Stimulated activated CD4-positive, alpha-beta T cell treated with anti-CD3 and anti-CD28 coated beads, TNF-alpha, amount 100 ng/mL, for 24 hours (primary cell): ENCODE data around the gene MINDY3.
A peak's percentile ranks its signal among the peaks of the same experiment; 100 is the strongest.
"Not testable (repeated sequence)": the region's sequence is repeated elsewhere in the genome, so short reads cannot be mapped to it uniquely, and the experiment has no call there.

Experiments
- DNase-seq, 3 experiments: peaks; one replicate each; pipeline ENCODE4 v3.0.0-alpha.2; 2020; ENCODE audit warnings: low read depth in 3 of 3

The MINDY3 gene

GRCh38 chr10:15780353-15781135, 79.8 kb downstream of the MINDY3 start:
- no peak for DNase-seq

DNA sequence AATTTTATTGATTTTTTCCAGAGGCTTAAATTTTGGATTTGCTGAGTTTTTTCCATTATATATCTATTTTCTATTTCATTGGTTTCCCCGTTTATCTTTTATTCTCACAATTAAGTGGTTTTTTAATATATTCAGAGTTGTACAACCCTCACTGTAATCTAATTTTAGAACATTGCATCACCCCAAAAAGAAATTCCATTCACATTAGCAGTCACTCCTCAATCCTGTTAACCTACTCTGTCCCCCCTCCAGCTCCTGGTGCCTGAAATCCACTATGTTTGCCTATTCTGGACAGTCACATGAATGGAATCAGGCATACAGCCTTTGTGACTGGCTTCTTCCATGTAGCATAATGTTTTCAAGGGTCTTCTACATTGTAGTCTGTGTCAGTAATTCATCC, 84.8 kb downstream of the MINDY3 start:
- no peak for DNase-seq

DNA sequence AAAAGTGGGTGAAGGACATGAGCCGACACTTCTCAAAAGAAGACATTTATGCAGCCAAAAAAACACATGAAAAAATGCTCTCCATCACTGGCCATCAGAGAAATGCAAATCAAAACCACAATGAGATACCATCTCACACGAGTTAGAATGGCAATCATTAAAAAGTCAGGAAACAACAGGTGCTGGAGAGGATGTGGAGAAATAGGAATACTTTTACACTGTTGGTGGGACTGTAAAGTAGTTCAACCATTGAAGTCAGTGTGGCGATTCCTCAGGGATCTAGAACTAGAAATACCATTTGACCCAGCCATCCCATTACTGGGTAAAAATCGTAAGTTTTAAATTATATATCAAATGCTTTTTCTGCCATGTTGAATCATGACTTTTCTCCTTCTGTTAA, 85.8 kb downstream of the MINDY3 start:
- not testable (repeated sequence) for DNase-seq

GRCh38 chr10:15764892-15765454, 95.3 kb downstream of the MINDY3 start:
- DNase-seq = no peak

DNA sequence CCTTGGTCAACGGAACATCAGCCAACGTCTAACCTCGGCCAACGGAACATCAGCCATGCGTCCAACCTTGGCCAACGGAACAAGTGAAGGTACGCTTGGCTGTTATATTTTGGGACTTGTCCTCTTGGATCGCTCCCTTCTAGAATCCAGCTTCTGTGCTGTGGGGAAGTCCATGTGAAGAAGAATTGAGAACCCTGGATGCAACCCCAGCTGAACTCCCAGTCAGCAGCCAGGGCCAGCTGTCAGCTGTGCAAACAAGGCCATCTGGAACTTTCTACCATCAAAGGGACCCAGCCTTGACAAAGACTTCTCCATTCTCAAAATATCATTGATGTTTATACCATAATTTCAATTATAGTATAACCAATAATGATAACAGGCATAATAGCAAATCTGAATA, 97.3 kb downstream of the MINDY3 start:
- no peak for DNase-seq

DNA sequence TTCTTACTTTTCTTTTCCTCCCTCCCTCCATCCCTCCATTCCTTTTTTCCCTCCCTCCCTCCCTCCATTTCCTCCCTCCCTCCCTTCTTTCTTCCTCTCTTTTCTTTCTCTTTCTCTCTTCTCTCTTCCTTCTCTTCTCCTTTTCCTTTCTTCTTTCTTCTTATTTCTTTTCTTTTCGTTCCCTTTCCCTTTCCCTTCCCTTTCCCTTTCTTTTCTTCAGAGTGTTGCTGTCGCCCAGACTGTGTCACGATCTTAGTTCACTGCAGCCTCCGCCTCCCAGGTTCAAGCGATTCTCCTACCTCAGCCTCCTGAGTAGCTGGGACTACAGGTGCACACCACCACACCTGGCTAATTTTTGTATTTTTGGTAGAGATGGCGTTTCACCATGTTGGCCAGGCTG, 98.1 kb downstream of the MINDY3 start:
- DNase-seq = not testable (repeated sequence)

DNA sequence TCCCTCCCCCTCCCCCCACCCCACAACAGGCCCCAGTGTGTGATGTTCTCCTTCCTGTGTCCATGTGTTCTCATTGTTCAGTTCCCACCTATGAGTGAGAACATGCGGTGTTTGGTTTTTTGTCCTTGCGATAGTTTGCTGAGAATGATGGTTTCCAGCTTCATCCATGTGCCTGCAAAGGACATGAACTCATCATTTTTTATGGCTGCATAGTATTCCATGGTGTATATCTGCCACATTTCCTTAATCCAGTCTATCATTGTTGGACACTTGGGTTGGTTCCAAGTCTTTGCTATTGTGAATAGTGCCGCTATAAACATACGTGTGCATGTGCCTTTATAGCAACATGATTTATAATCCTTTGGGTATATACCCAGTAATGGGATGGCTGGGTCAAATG, 99.1 kb downstream of the MINDY3 start:
- not testable (repeated sequence) for DNase-seq

GRCh38 chr10:15760681-15761080, 99.6 kb downstream of the MINDY3 start:
- DNase-seq = no peak

- no peak for DNase-seq
Observed at GRCh38 chr10:15759265-15759664, 101.0 kb downstream of the MINDY3 start.

DNA sequence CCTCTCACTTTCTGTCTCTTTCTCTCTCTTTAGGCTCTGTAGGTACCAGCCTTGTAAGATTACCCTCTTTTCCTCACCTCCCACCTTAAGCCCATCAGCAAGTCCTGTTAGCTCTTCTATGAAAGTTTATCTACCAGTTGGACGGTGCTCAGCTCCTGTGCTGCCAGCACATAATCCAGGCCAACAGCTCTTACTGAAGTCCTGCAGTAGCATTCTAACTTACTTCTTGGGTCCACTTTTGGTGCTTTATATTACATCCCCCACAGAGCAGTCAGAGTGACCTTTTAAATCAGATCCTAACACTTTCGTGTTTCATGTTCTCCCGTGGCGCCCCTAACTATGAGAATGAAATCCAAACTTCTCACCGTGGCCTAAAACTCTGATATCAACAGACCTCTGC, 101.7 kb downstream of the MINDY3 start:
- DNase-seq = no peak

DNA sequence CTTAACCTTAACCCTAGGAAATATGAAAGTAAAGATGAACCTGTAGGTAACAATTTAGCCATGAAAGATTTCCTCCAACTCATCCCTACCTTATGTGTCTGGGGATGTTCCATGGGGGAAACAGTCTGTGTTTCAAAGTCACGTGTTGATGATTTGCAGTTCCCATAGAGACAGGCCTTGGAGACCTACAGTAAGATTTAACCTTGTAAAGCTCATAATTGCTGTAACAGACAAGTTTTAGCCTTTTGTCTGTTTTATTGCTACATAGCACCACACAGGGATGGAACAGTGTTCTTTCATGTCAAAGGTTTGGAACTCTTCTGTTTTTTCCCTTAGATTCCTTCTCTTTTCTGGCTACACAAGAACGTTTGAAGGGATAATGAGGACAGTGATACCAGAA, 105.4 kb downstream of the MINDY3 start:
- DNase-seq = no peak

- no peak for DNase-seq
Observed at GRCh38 chr10:15751046-15751445, 109.3 kb downstream of the MINDY3 start.

- DNase-seq = no peak
Observed at GRCh38 chr10:15748126-15748525, 112.2 kb downstream of the MINDY3 start.

- DNase-seq = no peak
Observed at GRCh38 chr10:15747632-15748031, 112.7 kb downstream of the MINDY3 start.

- DNase-seq = no peak
Observed at GRCh38 chr10:15745751-15746150, 114.6 kb downstream of the MINDY3 start.

GRCh38 chr10:15744217-15744865, 116.0 kb downstream of the MINDY3 start:
- peak; percentile 5 to 32 (median 7) for DNase-seq

DNA sequence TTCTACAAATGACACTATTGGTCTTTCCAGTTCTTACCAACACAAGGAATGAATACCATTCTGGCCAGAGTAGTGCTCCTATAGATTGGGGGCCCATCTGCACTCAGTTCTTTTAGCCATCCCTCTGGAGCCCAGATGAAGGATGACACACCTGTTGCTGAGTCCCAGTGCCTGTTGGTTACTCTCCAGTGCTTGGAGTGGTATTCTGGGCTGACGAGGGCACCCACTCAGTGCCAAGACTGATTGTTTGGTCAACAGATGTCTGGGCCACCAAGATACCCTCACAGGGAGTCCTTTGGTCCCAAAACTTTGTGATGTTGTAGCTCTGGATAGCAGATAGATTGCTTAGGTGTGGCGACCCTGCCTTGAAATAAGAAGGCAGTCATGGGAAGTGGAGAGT, 116.9 kb downstream of the MINDY3 start:
- no peak for DNase-seq

DNA sequence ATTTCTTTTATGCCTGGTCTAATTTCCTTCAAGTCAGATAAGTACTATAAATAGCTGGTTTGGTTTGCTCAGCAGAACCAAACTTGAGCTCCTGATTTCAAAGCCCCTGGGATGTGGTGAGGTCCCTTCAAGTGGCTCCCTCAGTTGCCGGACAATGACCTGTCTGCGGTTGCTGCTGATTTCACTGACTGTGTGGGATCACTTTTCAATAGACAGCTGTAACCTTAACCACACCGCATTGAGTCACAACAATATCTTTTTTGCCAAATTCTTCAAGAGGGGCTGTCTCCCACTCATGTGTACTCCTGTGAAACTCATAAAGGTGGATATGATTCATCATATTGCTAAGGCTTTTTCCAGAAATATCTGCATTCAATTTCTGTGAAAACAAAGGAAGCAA, 117.5 kb downstream of the MINDY3 start:
- no peak for DNase-seq

DNA sequence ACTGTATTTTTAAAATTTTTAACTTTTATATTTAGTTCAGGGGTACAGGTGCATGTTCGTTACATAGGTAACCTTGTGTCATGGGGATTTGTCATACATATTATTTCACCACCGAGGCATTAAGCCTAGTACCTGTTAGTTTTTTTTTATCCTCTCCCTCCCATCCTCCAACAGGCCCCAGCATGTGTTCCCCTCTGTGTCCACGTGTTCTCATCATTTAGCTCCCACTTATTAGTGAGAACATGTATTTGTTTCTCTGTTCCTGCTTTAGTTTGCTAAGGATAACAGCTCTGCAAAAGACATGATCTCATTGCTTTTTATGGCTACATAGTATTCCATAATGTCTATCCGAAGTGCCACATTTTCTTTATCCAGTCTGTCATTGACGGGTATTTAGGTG, 118.2 kb downstream of the MINDY3 start:
- DNase-seq = no peak

- DNase-seq = no peak
Observed at GRCh38 chr10:15741581-15741980, 118.7 kb downstream of the MINDY3 start.

GRCh38 chr10:15740261-15740660, 120.0 kb downstream of the MINDY3 start:
- no peak for DNase-seq

DNA sequence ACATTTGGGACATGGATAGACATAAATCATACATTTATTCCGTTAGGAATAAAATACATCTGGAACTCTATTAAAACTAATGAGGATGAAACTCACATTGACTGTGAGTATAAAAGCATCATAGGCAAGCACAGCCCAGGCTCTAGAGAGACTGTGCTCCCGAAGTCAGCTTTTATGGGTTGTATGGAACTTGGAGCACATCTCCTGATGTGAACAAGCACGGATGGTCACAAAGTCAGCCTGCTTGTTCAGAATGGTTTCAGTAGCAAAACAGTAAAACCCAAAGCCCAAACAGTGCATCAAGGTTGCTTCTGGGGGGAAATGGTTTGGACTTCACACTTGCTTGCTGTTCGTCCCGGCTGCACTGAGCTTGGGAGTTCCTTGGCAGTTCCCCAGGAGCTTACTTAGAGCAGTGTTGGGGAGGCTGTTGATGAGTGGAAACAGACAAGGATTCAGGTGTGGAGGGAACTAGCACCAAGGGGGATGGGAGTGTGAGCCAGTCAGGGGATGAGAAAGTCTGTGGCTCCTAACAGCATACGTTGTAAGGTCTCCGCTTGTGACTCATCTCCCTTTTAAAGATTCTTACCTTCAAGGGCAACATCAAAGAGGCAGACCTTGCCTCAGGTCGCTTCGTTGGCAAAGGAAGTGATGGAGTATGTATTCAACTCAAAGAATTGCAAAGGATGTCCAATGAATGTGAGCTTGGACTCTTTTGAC, 120.9 kb downstream of the MINDY3 start:
- no peak for DNase-seq
